Right hindlimb (tissue), 1 donor: Measurements from ENCODE around the gene RALGAPA2.

Experiments
- DNase-seq: peaks from one replicate; pipeline ENCODE4 v3.0.0-alpha.2; 2018

RALGAPA2 gene

GRCh38 chr20:20627471-20627870 lies 85.0 kb downstream of the RALGAPA2 start:
- DNase-seq, result no peak

DNA sequence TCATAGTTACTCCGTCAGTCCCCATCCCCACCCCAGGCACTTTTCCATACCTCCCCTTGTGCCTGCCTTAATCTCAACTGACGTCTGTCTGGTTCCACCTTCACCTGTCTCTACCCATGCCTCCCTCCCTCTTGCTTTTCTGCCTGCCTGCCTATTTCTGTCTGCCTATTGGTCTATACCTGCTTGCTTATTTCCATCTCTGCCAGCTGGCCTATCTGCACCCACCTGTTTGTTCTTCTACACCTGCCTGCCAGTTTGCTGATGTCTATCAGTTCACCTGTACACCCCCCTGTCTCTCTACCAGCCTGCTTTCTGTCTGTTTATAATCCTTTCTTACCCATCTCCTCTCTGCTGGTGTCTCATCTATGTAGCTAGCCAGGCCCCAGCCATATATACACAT lies 87.5 kb downstream of the RALGAPA2 start:
- no peak for DNase-seq

DNA sequence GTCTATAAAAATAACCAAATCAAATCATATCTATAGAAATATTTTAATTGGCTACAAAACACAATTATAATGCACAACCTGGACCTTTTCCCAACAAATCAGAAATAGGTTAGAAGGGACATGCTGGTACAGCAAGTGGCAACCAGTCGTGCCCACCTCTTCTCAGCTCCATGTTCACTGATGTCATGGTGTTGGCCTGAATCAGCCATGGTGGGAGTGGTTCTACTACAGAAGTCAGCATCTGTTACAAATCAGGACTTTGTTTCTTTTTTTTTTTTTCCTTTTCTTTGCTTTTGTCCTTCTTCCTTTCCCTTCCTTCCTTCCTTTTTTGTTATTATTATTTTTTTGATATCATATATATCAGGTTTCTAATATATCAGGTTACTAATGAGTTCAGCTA lies 91.2 kb downstream of the RALGAPA2 start:
- DNase-seq, result no peak

GRCh38 chr20:20614391-20614790 lies 98.1 kb downstream of the RALGAPA2 start:
- no peak for DNase-seq

DNA sequence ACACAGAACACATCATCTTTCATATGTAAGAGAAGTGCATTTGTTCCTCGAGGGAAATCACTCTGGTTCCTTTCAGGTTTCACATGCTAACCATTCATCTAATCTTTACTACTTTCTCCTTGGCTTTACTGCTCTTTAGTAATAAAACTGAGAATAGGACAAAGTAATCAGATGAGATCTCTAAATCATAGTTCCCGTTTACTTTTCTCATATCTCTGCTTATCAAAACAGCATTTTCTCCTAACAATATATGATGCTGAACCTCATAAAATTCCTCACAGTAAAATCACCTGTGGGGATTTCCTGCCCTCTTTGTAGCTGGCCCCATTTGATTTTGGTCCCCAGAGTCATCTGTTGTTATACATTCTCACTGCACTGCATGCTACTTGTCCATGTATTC lies 100.2 kb downstream of the RALGAPA2 start:
- no peak for DNase-seq

GRCh38 chr20:20611167-20611566 lies 101.3 kb downstream of the RALGAPA2 start:
- no peak for DNase-seq

DNA sequence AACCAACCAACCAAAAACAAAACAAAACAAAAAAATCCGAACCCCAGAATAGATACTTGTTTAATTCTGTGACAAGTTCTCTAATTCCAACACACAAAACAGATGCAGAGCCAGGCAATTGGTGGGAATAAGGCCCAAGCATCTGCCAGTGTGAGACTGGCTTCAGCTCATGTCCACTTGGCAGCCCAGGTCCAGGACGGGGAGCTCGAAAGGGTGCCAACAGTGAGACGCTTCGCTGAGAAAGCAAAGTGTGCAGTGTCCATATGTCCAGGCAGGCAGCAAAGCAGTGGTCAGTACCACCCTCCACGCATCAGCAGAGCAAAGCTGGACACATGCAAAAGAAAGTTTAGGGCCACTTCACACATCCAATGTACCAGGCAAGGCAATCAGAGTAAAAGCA lies 102.9 kb downstream of the RALGAPA2 start:
- no peak for DNase-seq

DNA sequence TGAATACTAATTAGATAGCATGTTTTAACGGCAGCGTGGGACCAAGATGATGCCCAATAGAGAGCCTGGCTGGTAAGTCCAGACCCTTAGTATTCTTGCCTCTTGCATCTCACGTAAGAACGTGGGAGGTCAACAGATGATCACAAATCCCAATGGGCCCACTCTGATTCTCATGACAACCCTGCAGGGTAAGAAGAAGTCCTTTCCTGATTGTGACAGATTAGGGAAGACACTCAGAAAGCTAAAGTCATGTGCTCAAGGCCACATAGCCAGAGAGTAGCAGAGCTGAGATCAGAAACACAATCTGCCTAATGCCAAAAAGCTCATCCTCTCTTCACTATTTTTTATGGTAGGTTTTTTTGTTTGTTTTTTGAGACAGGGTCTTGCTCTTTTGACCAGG lies 103.8 kb downstream of the RALGAPA2 start:
- DNase-seq, result no peak

DNA sequence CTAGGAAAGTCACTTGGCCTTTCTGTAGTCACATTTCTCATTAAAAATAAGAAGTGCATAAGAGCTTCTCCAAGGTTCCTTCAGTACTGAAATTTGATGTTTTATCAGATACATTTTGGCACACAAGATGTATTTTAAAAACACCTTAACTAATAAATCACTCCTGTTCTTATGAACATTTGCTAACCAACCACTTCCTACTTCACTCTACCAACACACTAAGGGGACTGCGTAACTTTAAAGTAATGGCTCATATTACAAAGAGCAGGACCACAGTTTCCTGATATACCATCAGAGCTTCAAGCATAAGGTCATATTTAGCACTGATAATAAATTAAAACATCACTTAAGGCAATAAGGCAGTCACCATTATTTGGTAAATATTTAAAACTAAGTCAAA lies 104.4 kb downstream of the RALGAPA2 start:
- DNase-seq, result no peak

DNA sequence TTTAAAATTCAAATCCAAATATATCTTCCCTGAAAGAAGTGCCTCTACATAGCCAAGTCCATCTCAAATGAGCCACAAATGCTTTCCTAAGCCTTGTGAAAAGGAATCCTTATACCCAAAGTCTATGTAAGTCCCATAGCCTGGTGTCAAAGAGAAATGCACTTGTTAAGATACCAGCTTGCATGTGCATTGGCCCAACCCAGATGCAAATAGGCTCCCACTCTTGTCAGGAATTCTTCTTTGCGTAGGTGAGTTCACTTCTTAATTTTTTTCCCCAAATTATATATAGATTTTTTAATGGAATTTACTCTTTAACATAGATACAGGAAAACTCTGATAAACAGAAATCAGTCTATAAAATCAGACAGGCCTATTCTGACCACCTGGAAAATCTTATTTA lies 105.6 kb downstream of the RALGAPA2 start:
- DNase-seq, result no peak

DNA sequence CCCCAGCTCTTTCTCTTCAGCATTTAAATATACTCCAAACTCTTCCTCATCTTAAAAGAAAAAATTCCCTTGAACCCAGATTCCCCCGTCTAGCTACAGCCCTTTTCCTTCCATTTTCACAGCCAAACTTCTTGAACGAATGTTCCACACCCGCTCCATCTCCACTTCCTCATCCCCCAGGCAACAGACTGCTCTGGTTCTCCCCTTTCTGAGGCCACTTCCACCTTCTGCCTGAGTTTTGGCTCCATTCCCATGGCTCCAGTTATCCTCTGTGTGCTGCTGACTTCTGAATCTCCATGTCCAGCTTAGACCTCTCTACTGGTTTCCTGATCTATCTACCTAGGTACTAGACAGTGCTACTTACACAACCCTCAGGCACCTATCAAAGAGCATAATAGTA lies 106.4 kb downstream of the RALGAPA2 start:
- no peak for DNase-seq

DNA sequence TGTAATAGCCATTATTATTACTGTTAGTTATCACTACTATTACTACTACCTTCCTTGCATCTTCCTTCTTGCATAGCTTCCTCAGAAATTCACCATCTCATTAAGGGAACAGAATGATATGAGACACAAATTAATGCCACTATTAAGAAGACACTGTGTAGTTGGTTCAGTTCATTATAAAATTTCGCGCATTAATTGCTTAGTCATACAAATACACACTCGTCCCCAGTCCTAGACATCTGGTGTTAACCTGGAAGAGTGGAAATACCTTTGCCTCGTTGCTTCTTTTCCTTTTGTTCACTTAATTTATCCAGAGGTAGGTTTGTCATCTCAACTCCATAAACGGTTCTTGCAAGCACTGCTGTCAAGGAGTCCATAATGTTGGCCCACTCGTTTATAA lies 107.5 kb downstream of the RALGAPA2 start:
- no peak for DNase-seq

DNA sequence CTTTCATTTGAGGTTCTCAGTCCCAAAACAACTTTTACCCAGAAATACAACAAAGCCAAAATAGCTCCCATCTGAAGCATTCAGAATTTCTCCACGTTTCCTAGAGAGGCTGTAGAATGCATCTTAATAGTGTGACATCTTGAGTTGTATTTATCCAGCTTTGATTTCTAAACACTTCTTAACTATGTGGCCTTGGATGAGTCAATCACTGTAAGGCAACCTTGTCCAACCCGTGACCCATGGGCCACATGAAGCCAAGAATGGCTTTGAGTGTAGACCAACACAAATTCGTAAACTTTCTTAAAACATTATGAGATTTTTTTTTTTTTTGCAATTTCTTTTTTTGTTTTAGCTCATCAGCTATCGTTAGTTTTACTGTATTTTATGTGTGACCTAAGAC lies 108.1 kb downstream of the RALGAPA2 start:
- DNase-seq, result no peak

GRCh38 chr20:20603339-20603990 lies 109.0 kb downstream of the RALGAPA2 start:
- DNase-seq, result no peak

- DNase-seq, result no peak
These were observed 114.5 kb downstream of the RALGAPA2 start for GRCh38 chr20:20597966-20598365.

DNA sequence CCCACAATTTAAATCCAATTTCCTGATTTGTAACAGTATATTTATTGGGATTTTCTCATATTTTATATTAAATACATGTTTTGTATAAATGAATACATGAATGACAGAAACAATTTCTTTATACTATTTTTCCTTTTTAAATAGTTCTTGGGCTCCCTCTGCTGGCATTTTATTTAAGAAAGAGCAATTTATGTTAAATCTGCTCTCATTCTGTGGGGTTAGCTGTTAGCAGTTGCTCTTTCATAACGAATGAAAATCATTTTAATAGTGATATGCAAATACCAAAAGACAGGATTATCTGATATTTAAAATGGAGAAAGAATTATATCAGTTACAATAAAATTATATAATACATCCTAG lies 118.3 kb downstream of the RALGAPA2 start:
- DNase-seq, result no peak

DNA sequence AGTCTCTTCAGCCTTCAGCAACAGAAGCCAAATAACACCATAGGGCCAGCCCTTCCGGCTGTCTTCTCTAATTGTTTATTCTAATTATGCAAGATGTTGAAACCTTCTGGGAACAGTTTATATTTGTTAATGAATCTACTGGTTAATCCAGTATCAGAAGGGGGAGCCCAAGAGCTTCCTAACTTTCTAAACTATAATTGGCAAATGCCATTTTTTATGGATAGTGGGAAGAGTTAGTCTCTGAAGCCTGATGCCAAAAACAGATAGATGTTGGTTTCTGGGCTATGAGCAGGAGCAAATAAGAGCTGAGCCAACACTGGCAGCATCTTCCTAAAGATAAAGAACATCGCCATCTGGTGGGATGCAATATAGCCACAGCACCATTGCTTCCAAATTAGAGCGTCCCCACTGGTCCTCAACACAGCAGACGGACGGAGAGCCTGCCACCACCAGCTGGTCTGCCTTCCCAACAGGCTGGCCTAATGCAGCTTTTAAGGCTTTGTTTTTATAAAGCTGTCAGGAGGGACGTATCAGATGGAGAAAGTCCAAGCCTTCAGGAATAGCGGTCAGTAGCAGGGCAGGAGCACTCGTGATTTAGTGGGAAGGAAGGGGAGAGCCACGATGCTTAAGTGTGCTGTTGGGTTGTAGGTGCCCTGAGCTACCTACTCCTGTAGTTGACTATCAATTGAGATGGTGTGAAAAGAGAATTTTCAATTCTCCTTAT lies 118.8 kb downstream of the RALGAPA2 start:
- DNase-seq, result peak; percentile 38

GRCh38 chr20:20585146-20585545 lies 127.3 kb downstream of the RALGAPA2 start:
- no peak for DNase-seq

DNA sequence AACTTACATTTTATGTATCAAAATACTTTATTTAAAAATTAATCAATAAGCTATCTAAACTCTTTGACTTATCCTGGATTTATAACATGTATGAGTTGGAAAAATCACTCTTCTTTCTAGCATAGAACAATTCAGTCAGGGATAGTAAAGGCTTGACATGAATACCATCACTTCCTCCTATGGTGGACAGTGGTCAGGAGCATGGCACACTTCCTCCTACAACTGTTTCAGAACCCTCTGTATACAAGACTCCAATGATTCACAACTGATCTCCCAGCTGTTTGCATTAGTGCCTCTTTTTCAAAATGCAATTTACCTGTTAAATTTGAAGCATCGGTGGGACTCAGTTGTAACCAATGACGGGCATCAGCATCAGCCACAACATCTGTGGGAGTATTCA lies 129.7 kb downstream of the RALGAPA2 start:
- no peak for DNase-seq

DNA sequence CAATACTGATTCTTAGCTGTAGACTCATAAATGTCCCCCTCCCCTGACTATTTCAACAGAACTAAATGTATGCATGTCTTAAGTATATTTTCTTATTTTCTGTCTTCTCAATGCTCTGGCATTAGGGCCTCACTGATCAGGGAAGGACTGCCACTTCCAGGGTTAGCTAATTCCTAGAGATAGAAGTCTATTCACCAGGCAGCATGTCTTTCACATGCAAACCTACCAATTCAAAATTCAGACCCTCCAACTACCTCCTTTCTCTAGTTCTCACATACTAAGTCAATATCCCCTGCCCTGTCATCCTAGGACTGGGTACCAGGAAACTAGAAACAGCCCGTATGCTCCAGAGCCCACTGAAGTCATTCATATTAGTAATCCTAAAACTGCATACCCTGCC lies 132.3 kb downstream of the RALGAPA2 start:
- no peak for DNase-seq

DNA sequence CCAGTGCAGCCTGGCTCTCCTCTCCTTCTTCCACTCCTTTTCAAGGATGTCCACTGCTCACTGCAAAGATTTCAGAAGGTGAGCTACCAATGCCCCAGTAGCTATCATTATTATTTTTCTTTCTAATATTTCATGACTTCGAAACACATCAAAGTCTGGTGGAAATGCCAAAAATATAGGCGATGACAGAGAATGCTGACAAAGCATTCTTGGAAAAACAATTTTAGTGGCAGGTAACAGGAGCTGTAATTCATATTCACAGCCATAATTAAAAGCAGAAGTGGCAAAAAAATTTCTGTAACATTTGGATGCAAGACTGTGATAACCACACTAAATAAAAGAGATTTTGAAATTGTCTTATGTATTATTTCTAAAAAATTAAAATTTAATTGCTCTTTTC lies 133.6 kb downstream of the RALGAPA2 start:
- DNase-seq, result no peak

DNA sequence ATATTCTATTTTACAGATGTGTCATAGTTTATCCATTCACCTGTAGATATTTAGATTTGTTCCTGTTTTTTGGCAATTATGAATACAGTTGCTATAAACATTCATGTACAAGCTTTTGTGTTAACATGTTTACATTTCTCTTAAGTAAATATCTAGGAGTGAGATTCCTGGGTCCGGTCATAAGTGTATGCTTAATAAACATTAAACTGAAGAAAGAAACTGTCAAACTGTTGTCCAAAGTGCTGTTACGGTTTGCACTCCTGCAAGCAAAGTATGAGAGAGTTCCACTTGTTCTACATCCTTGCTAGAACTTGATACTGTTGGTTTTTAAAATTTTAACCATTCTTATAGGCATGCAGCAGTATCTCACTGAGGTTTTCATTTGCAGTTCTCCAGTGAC lies 138.6 kb downstream of the RALGAPA2 start:
- DNase-seq, result no peak

GRCh38 chr20:20571068-20571780 lies 141.2 kb downstream of the RALGAPA2 start:
- DNase-seq, result no peak

DNA sequence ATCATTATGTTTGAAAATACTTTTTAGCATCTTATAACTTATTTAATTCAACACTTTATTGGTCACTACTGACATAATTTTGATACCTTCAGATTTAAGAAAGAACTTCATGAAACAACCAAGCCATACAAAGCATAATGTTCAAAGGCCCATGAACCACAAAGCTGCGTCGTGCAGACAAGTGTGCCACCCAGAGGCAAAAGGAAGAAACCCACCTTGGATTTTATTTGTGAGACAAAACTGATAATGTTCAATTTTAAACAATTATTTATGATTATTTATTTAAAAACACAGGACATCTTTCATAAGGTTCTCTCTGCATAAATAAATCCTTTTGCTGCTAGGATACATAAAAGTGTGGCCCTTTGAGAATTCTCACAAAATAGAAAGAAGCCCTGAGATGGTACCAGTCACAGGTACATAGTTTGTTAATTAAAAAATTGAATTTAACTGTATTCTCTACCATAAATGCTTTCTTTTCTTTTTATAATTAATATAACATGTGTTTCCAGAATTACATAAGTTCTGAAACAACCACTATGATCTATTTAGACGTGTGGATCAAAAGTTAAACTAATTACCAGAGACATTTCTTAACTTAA lies 143.7 kb downstream of the RALGAPA2 start:
- DNase-seq, result no peak
